ENCODE results near the gene PREX1. TPM values are rescaled to one million over a fixed set of nuclear protein-coding genes. Genes with fewer than 3 reads are reported as not detected.

Gene PREX1
- total RNA-seq, 2 experiments from 2014 or later = 142 to 147 TPM

- Mint-ChIP-seq H3K9me3 (no peaks in the 10 kb centered on the region), H3K4me1 (peaks cover 77% of the 10 kb centered on the region), H3K27ac (peak overlapping the region; percentile 91), H3K4me3 (peak overlapping the region; percentile 70), H3K27me3 (no peaks in the 10 kb centered on the region), H3K36me3 (peaks cover 46% of the 10 kb centered on the region)
- DNase-seq = peak; percentile 25
- no peak for ATAC-seq (ENCODE audit: low read depth)
- POLR2A ChIA-PET = interaction anchor here (1.4 to 2.2 kb wide), 3 partner anchors 49 to 108 kb away, joined by 3 to 9 read pairs (median 5); partner anchors contain the start of gene PREX1
Observed at GRCh38 chr20:48720256-48720985, 107.4 kb downstream of the PREX1 start.

GRCh38 chr20:48719598-48720255 lies 108.1 kb downstream of the PREX1 start:
- Mint-ChIP-seq H3K27me3 (no peaks in the 10 kb centered on the region), H3K27ac (peak overlapping the region; percentile 91), H3K9me3 (no peaks in the 10 kb centered on the region), H3K4me1 (peaks cover 82% of the 10 kb centered on the region), H3K4me3 (peak overlapping the region; percentile 70), H3K36me3 (peaks cover 50% of the 10 kb centered on the region)
- ATAC-seq (ENCODE audit: low read depth) (no peak), DNase-seq (no peak)
- POLR2A ChIA-PET = interaction anchor here (0.6 to 5.2 kb wide), 14 partner anchors 9 to 108 kb away, joined by 3 to 67 read pairs (median 5); partner anchors contain the start of gene PREX1

- peak; percentile 73 for DNase-seq
Observed at GRCh38 chr20:48718786-48719578, 108.8 kb downstream of the PREX1 start.

GRCh38 chr20:48717680-48718223 lies 110.0 kb downstream of the PREX1 start:
- DNase-seq (peak; percentile 29), ATAC-seq (ENCODE audit: low read depth) (no peak)
- POLR2A ChIA-PET = interaction anchor here (1.1 to 5.2 kb wide), 8 partner anchors 10 to 329 kb away, joined by 4 to 67 read pairs (median 10); partner anchors contain the start of gene PREX1
- peak overlapping the region; percentile 70 for H3K4me3 Mint-ChIP-seq
- no peaks in the 10 kb centered on the region for H3K27me3 Mint-ChIP-seq
- H3K36me3 Mint-ChIP-seq = peaks cover 60% of the 10 kb centered on the region
- peaks cover 88% of the 10 kb centered on the region for H3K4me1 Mint-ChIP-seq
- no peaks in the 10 kb centered on the region for H3K9me3 Mint-ChIP-seq
- peak overlapping the region; percentile 99 for H3K27ac Mint-ChIP-seq

More at GRCh38 chr20:48718786-48719578, 108.8 kb downstream of the PREX1 start:
- no peaks in the 10 kb centered on the region for H3K27me3 Mint-ChIP-seq
- no peaks in the 10 kb centered on the region for H3K9me3 Mint-ChIP-seq
- peaks cover 89% of the 10 kb centered on the region for H3K4me1 Mint-ChIP-seq
- ATAC-seq (ENCODE audit: low read depth) = peak; percentile 50
- peaks cover 57% of the 10 kb centered on the region for H3K36me3 Mint-ChIP-seq
- POLR2A ChIA-PET = interaction anchor here (0.6 to 5.2 kb wide), 12 partner anchors 10 to 108 kb away, joined by 3 to 67 read pairs (median 5); partner anchors contain the start of gene PREX1
- peak overlapping the region; percentile 91 for H3K27ac Mint-ChIP-seq
- peak overlapping the region; percentile 70 for H3K4me3 Mint-ChIP-seq

GRCh38 chr20:48717095-48717672 lies 110.6 kb downstream of the PREX1 start:
- Mint-ChIP-seq H3K27ac (peak overlapping the region; percentile 99), H3K9me3 (no peaks in the 10 kb centered on the region), H3K4me3 (peak overlapping the region; percentile 70), H3K27me3 (no peaks in the 10 kb centered on the region), H3K4me1 (peaks cover 88% of the 10 kb centered on the region), H3K36me3 (peaks cover 60% of the 10 kb centered on the region)
- ATAC-seq (ENCODE audit: low read depth) (no peak), DNase-seq (peak; percentile 45)
- POLR2A ChIA-PET = interaction anchor here (1.1 to 5.2 kb wide), 9 partner anchors 9 to 330 kb away, joined by 3 to 67 read pairs (median 11); partner anchors contain the start of gene PREX1

GRCh38 chr20:48716541-48716940 lies 111.3 kb downstream of the PREX1 start:
- Mint-ChIP-seq H3K9me3 (no peaks in the 10 kb centered on the region), H3K27ac (peak overlapping the region; percentile 99), H3K36me3 (peaks cover 61% of the 10 kb centered on the region), H3K4me1 (peaks cover 85% of the 10 kb centered on the region), H3K4me3 (peak overlapping the region; percentile 70), H3K27me3 (no peaks in the 10 kb centered on the region)
- ATAC-seq (ENCODE audit: low read depth) (no peak), DNase-seq (peak; percentile 37)
- POLR2A ChIA-PET = interaction anchor here (0.6 to 5.2 kb wide), 11 partner anchors 9 to 1336 kb away, joined by 3 to 67 read pairs (median 8); partner anchors contain the start of gene PREX1

- H3K36me3 Mint-ChIP-seq = peaks cover 61% of the 10 kb centered on the region
- peak overlapping the region; percentile 99 for H3K27ac Mint-ChIP-seq
- DNase-seq (peak; percentile 76), ATAC-seq (ENCODE audit: low read depth) (peak; percentile 77)
- H3K4me1 Mint-ChIP-seq = peaks cover 82% of the 10 kb centered on the region
- H3K9me3 Mint-ChIP-seq = no peaks in the 10 kb centered on the region
- no peaks in the 10 kb centered on the region for H3K27me3 Mint-ChIP-seq
- peak overlapping the region; percentile 70 for H3K4me3 Mint-ChIP-seq
- POLR2A ChIA-PET = interaction anchor here (0.6 to 5.2 kb wide), 12 partner anchors 8 to 1335 kb away, joined by 3 to 67 read pairs (median 6); partner anchors contain the start of gene PREX1
Observed at GRCh38 chr20:48716086-48716485, 111.7 kb downstream of the PREX1 start.

GRCh38 chr20:48714764-48715163 lies 113.0 kb downstream of the PREX1 start:
- Mint-ChIP-seq H3K27ac (peak overlapping the region; percentile 99), H3K27me3 (no peaks in the 10 kb centered on the region), H3K36me3 (peaks cover 52% of the 10 kb centered on the region), H3K4me1 (peaks cover 76% of the 10 kb centered on the region), H3K9me3 (no peaks in the 10 kb centered on the region), H3K4me3 (peak overlapping the region; percentile 35)
- peak; percentile 10 for DNase-seq
- POLR2A ChIA-PET = interaction anchor here (2.6 to 5.2 kb wide), 2 partner anchors 11 to 112 kb away, joined by 14 to 31 read pairs; partner anchors contain the start of gene PREX1
- no peak for ATAC-seq (ENCODE audit: low read depth)

GRCh38 chr20:48711696-48712464 lies 115.9 kb downstream of the PREX1 start:
- ATAC-seq (ENCODE audit: low read depth) = no peak
- peak; percentile 17 for DNase-seq
- Mint-ChIP-seq H3K36me3 (peaks cover 59% of the 10 kb centered on the region), H3K9me3 (no peaks in the 10 kb centered on the region), H3K27me3 (no peaks in the 10 kb centered on the region), H3K4me1 (peaks cover 69% of the 10 kb centered on the region), H3K27ac (peak overlapping the region; percentile 78), H3K4me3 (no peak overlapping the region)
- POLR2A ChIA-PET = interaction anchor here (0.9 kb wide), 1 partner anchor 42 kb away, joined by 3 read pairs; no protein-coding TSS in a partner anchor

GRCh38 chr20:48711044-48711428 lies 116.8 kb downstream of the PREX1 start:
- H3K27me3 Mint-ChIP-seq = no peaks in the 10 kb centered on the region
- peak; percentile 26 for DNase-seq
- peaks cover 69% of the 10 kb centered on the region for H3K4me1 Mint-ChIP-seq
- no peak overlapping the region for H3K4me3 Mint-ChIP-seq
- POLR2A ChIA-PET = interaction anchor here (0.9 kb wide), 1 partner anchor 43 kb away, joined by 3 read pairs; no protein-coding TSS in a partner anchor
- peaks cover 66% of the 10 kb centered on the region for H3K36me3 Mint-ChIP-seq
- no peaks in the 10 kb centered on the region for H3K9me3 Mint-ChIP-seq
- H3K27ac Mint-ChIP-seq = no peak overlapping the region
- ATAC-seq (ENCODE audit: low read depth) = no peak

GRCh38 chr20:48710341-48711043 lies 117.3 kb downstream of the PREX1 start:
- POLR2A ChIA-PET = no interaction called here
- peaks cover 66% of the 10 kb centered on the region for H3K4me1 Mint-ChIP-seq
- no peaks in the 10 kb centered on the region for H3K27me3 Mint-ChIP-seq
- H3K27ac Mint-ChIP-seq = peak overlapping the region; percentile 65
- no peaks in the 10 kb centered on the region for H3K9me3 Mint-ChIP-seq
- H3K36me3 Mint-ChIP-seq = peaks cover 65% of the 10 kb centered on the region
- DNase-seq (peak; percentile 29), ATAC-seq (ENCODE audit: low read depth) (no peak)
- no peak overlapping the region for H3K4me3 Mint-ChIP-seq
